HG03135 (cell line): ENCODE results near the gene SUMO3.

Experiments
- ATAC-seq: cut with Tn5 transposase; IDR thresholded peaks from one replicate; pipeline ENCODE4 v1.9.1; 2021; ENCODE audit warnings: mild to moderate bottlenecking, moderate library complexity; ENCODE audit not compliant: unreplicated experiment

The SUMO3 gene

GRCh38 chr21:44762221-44763049, 55.4 kb downstream of the SUMO3 start:
- ATAC-seq = no peak

DNA sequence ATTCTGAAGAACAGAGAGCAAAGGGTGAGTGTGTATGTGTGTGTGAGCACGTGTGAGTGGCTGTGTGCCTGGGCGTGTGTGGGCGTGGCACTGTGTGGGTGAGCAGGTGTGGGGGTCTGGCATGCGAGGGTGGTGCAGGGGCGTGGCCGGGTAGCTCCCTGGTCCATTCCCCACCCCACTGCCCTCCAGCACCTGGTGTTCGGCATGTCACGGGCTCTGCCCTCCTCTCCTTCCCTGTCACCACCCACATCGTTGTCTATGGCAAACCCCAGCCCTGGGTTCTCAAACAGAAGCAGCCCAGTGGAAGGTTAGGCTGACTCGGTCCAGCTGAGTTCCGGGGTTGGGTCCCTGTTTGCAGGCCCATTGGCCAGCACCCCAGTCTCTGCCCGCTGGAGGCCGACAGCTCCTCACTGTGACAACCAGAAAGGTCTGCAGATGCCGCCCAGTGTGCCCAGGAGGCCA, 56.1 kb downstream of the SUMO3 start:
- ATAC-seq = no peak

- ATAC-seq = no peak
Observed at GRCh38 chr21:44761011-44761729, 56.7 kb downstream of the SUMO3 start.

- no peak for ATAC-seq
Observed at GRCh38 chr21:44760376-44760775, 57.5 kb downstream of the SUMO3 start.

DNA sequence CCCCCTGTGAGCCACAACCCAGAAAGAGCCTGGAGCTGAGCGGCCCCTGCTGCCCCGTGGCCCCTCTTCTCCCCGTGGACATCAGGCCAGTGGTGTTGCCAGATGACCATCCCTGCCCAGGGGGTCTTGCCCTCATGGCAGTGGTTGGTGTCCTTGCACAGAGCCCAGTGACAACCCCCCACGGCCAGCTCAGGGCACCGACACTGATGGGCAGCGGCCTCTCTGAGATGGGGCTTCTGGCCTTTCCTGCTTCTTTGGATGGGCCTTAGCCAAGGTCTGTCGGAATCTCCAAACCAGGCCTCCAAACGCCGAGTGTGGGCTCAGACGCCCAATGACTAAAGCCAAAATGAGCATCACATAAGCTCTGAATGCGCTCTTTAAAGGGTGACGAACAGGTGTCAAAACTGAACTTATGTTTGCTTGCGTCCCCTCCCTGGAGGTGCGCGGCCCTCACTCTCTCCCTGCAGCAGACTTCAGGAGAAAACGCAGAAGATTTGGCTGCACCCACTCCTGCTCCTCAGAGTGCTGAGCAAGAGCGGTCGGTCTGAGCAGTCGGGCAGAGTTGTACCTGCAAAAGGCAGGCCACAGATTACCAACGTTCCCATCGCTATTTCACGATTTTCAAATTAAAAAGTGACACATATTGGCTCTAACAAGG, 58.1 kb downstream of the SUMO3 start:
- no peak for ATAC-seq

DNA sequence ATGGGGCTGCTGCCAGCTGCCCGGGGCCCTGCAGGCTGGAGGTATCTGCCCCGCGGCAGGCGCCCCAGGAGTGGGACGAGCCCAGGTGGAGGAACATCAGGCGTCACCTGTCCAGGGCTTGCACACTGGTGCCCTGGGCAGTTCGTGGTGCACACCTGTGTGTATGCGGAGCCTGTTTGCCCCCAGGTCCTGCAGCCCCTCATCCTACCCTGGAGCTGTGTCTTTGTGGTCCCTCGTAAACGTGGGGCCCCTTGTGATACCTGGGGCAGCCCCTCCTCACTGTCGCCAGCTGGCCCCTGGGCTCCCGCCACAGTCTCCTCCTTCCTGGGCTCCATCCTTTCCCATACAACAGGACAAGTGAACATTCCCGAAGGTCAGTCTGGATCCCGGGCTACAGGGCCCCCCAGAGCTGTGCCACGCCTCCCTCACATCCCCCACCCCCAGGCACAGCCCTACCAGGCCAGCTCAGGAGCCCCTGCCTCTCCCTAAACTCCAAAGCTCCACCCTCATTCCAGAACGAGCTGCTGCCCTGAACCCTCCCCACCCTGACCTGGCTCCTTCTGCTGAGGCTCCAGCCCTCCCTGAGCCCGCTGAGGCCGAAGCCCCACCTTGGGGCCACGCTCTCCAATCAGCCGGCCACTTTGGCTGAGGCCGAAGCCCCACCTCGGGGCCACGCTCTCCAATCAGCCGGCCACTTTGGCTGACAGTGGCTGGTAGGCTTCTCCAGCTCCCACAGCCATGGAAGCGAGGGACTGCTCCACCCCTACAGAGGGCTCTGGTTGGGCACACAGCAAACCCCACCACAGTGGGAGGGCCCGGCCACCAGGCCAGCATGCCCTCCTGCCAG, 58.9 kb downstream of the SUMO3 start:
- ATAC-seq = no peak

DNA sequence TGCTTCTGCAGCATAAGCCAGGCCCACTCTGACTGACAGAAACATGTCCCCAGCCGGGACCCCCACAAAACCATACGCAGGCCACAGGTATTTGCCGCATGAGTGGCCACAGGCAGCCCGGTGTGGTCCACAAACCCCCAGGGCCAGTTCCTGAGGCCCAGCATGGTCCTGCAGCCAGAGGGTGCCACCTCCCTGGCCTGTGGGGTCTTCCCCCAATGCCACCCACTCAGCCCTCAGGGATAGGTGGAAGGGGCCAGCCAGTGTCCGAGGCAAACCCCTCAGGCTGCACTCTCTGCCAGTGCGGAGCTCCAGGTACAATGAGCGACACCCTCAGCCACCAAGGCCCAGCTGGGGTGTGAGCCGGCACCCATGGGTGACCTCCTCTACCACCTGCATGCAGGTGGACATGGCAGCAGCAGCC, 59.7 kb downstream of the SUMO3 start:
- ATAC-seq = no peak

- ATAC-seq = no peak
Observed at GRCh38 chr21:44757731-44758130, 60.1 kb downstream of the SUMO3 start.

- no peak for ATAC-seq
Observed at GRCh38 chr21:44756423-44757185, 61.3 kb downstream of the SUMO3 start.
